K562 (cell line): ENCODE data around the gene SLC1A3. TPM values are rescaled to one million over a fixed set of nuclear protein-coding genes. Genes with fewer than 3 reads are reported as not detected.

Experiments used
- ATAC-seq: fragments of 200-7000 bp; cut with Tn5 transposase; 3 replicates; pipeline ENCODE4 v1.9.1; 2020; ENCODE audit warnings: moderate library complexity
- BruUV-seq: library from RNA; stranded (reverse); fragments of 400-500 nt; replicated peaks from 2 replicates; lab custom pipeline; 2021; lab: Mats Ljungman, UMichigan
- CTCF ChIA-PET: fragments of 300-600 bp; formaldehyde crosslinking; extraction: SDS; loops from one replicate; lab custom pipeline; 2021; ENCODE audit warnings: low intra/inter-chr PET ratio; lab: Yijun Ruan, JAX
- POLR2A ChIA-PET: fragments of 300-600, 350-650 bp; sonication (Branson Sonifier 250); formaldehyde crosslinking; extraction: SDS; loops from one replicate; lab custom pipeline; 2021; ENCODE audit warnings: antibody characterized with exemption, inconsistent platforms; lab: Yijun Ruan, JAX
- DNase-seq, 4 experiments: peaks; one replicate each; pipeline versions ENCODE4 v3.0.0 to v3.0.0-alpha.2; 2011 to 2018; ENCODE audit warnings: low spot score in 3 of 4, mixed read lengths in 3 of 4; ENCODE audit errors: extremely low read depth in 1 of 4
- FAIRE-seq: peaks from 2 replicates; lab custom pipeline; 2011; peaks lifted over from hg19 to GRCh38; lab: Jason Lieb, UNC
- H2AFZ ChIP-seq: 2 replicates; pipeline ENCODE4 v1.6.0; 2011; ENCODE audit warnings: low read depth, low read length, control low read depth, inconsistent platforms
- H3K27ac ChIP-seq: fragments of 200-600 bp; 3 replicates; pipeline ENCODE4 v1.8.0; 2011; ENCODE audit warnings: low read depth, mild to moderate bottlenecking, control low read depth, inconsistent platforms, low read length, moderate library complexity, mixed read lengths; ENCODE audit errors: extremely low read depth
- H3K27me3 ChIP-seq, 2 experiments: fragments of 300-600 bp in 1 of 2; 2 replicates in 1 of 2; 3 replicates in 1 of 2; pipeline versions ENCODE4 v1.6.0 to v1.8.0; 2011; ENCODE audit warnings: inconsistent platforms in 2 of 2, low read length in 2 of 2, mild to moderate bottlenecking in 1 of 2, mixed read lengths in 1 of 2, moderate library complexity in 1 of 2; ENCODE audit not compliant: control insufficient read depth in 2 of 2, insufficient read depth in 2 of 2
- H3K36me3 ChIP-seq: fragments of 300-600 bp; 3 replicates; pipeline ENCODE4 v1.8.0; 2011; ENCODE audit warnings: mild to moderate bottlenecking, low read length, inconsistent platforms; ENCODE audit not compliant: control insufficient read depth, insufficient read depth
- H3K4me1 ChIP-seq, 2 experiments: fragments of 200-600 bp in 1 of 2; replicated peaks in 1 of 2; 2 replicates in 1 of 2; 3 replicates in 1 of 2; pipeline versions ENCODE4 v1.5.1 to v1.8.0; 2011; ENCODE audit warnings: inconsistent platforms in 2 of 2, low read length in 2 of 2, mild to moderate bottlenecking in 1 of 2, mixed read lengths in 1 of 2, moderate library complexity in 1 of 2; ENCODE audit not compliant: control insufficient read depth in 2 of 2, insufficient read depth in 2 of 2
- H3K4me2 ChIP-seq: 2 replicates; pipeline ENCODE4 v1.6.1; 2011; ENCODE audit warnings: low read length, control low read depth, inconsistent platforms, mixed read lengths; ENCODE audit not compliant: insufficient read depth
- H3K4me3 ChIP-seq: fragments of 200-600 bp; sonication (generic), shearing (Covaris generic); 2 replicates; pipeline ENCODE4 v1.5.1; 2016; ENCODE audit warnings: control low read depth, inconsistent platforms
- H3K79me2 ChIP-seq: fragments of 200-600 bp; 3 replicates; pipeline ENCODE4 v1.8.0; 2011; ENCODE audit warnings: low read length, inconsistent platforms; ENCODE audit not compliant: control insufficient read depth, insufficient read depth
- H3K9ac ChIP-seq, 2 experiments: 2 replicates each; pipeline versions ENCODE4 v1.6.0 to v1.6.1; 2011; ENCODE audit warnings: low read depth in 2 of 2, low read length in 2 of 2, control low read depth in 1 of 2, inconsistent platforms in 1 of 2, mild to moderate bottlenecking in 1 of 2, mixed read lengths in 1 of 2; ENCODE audit not compliant: insufficient read depth in 1 of 2
- H3K9me1 ChIP-seq: one replicate; pipeline ENCODE4 v1.6.0; 2011; ENCODE audit warnings: inconsistent platforms, mild to moderate bottlenecking, low read length, moderate library complexity; ENCODE audit not compliant: control insufficient read depth, insufficient read depth
- H3K9me3 ChIP-seq: replicated peaks from 2 replicates; pipeline ENCODE4 v1.5.1; 2011; ENCODE audit warnings: low read depth, low read length, inconsistent platforms; ENCODE audit not compliant: control insufficient read depth, insufficient read depth
- H4K20me1 ChIP-seq: replicated peaks from 2 replicates; pipeline ENCODE4 v1.6.1; 2011; ENCODE audit warnings: low read length, inconsistent platforms, mixed read lengths; ENCODE audit not compliant: control insufficient read depth, insufficient read depth
- CEBPG ChIP-seq, 3 experiments: fragments of 200-800 bp in 1 of 3; sonication (Bioruptor generic) in 1 of 3; sonication (generic) in 1 of 3; formaldehyde crosslinking in 1 of 3; IDR thresholded peaks in 2 of 3; conservative IDR thresholded peaks in 1 of 3; 2 replicates each; pipeline versions ENCODE4 v1.6.1 to v1.8.0; 2016 to 2022; ENCODE audit warnings: missing compliant biosample characterization in 2 of 3, missing genetic modification characterization in 2 of 3, mild to moderate bottlenecking in 1 of 3, missing genetic modification reagents in 1 of 3
- CREM ChIP-seq: IDR thresholded peaks from 2 replicates; pipeline ENCODE4 v1.6.1; 2014; ENCODE audit warnings: antibody characterized with exemption, low read depth
- CXXC5 ChIP-seq: fragments of 250-450 bp; sonication (Bioruptor Pico); IDR thresholded peaks from 2 replicates; pipeline ENCODE4 v1.8.0; 2022; ENCODE audit warnings: inconsistent platforms, mild to moderate bottlenecking, moderate library complexity
- FOXK1 ChIP-seq: sonication (generic); formaldehyde crosslinking; IDR thresholded peaks from 2 replicates; pipeline ENCODE4 v1.8.0; 2022; ENCODE audit warnings: missing genetic modification reagents, mild to moderate bottlenecking, borderline replicate concordance
- HDAC8 ChIP-seq: fragments of 450-650 bp; IDR thresholded peaks from 2 replicates; pipeline ENCODE4 v1.6.1; 2016; ENCODE audit warnings: mild to moderate bottlenecking, missing genetic modification characterization, moderate library complexity, missing compliant biosample characterization
- JUNB ChIP-seq: fragments of 450-650 bp; formaldehyde crosslinking; conservative IDR thresholded peaks from 2 replicates; pipeline ENCODE4 v1.4.0; 2020; ENCODE audit warnings: mild to moderate bottlenecking
- NR2C1 ChIP-seq, 2 experiments: fragments of 450-650 bp; IDR thresholded peaks; 2 replicates each; pipeline ENCODE4 v1.6.1; 2017; ENCODE audit warnings: mild to moderate bottlenecking in 2 of 2, antibody characterized with exemption in 1 of 2, inconsistent platforms in 1 of 2, missing compliant biosample characterization in 1 of 2, missing genetic modification characterization in 1 of 2
- POLR2H ChIP-seq: IDR thresholded peaks from 2 replicates; pipeline ENCODE4 v1.6.1; 2016; ENCODE audit warnings: missing genetic modification characterization, low read depth, mild to moderate bottlenecking, control low read depth, missing compliant biosample characterization, moderate library complexity
- RFX5 ChIP-seq: IDR thresholded peaks from 2 replicates; pipeline ENCODE4 v1.6.1; 2011; ENCODE audit warnings: low read depth, mild to moderate bottlenecking, improper control_type of control experiment, low read length
- SNAPC5 ChIP-seq: fragments of 250-450 bp; sonication (Bioruptor Pico); IDR thresholded peaks from 2 replicates; pipeline ENCODE4 v1.8.0; 2021; ENCODE audit warnings: moderate library complexity, mild to moderate bottlenecking, inconsistent platforms
- TCF3 ChIP-seq: sonication (generic); formaldehyde crosslinking; IDR thresholded peaks from 2 replicates; pipeline ENCODE4 v1.4.0; 2020; ENCODE audit warnings: mild to moderate bottlenecking, missing genetic modification reagents
- TCFL5 ChIP-seq: fragments of 250-450 bp; sonication (Bioruptor Pico); conservative IDR thresholded peaks from 2 replicates; pipeline ENCODE4 v1.6.1; 2021; ENCODE audit warnings: mild to moderate bottlenecking, moderate library complexity, matching md5 sums
- THAP7 ChIP-seq: fragments of 250-450 bp; sonication (Bioruptor Pico); IDR thresholded peaks from 2 replicates; pipeline ENCODE4 v1.5.0; 2021
- ZBTB43 ChIP-seq: sonication (generic); formaldehyde crosslinking; IDR thresholded peaks from 2 replicates; pipeline ENCODE4 v1.8.0; 2023; ENCODE audit warnings: mild to moderate bottlenecking, missing genetic modification reagents
- ZBTB8A ChIP-seq: fragments of 450-650 bp; IDR thresholded peaks from 2 replicates; pipeline ENCODE4 v1.6.1; 2018; ENCODE audit warnings: mild to moderate bottlenecking, moderate library complexity; ENCODE audit not compliant: partially characterized antibody
- ZNF583 ChIP-seq: fragments of 250-450 bp; sonication (Bioruptor Pico); IDR thresholded peaks from 2 replicates; pipeline ENCODE4 v1.4.0; 2020
- ZNF77 ChIP-seq: fragments of 250-450 bp; sonication (Bioruptor Pico); IDR thresholded peaks from 2 replicates; pipeline ENCODE4 v1.5.0; 2020
- WGBS: fragments of 100-300 bp; shearing (Covaris generic); methylation state at CpG from one replicate; pipeline ENCODE4 v1.1.6; 2016; ENCODE audit warnings: low coverage, mixed read lengths; ENCODE audit not compliant: insufficient coverage; ENCODE audit errors: missing lambda C conversion rate; 5-methylcytosine and 5-hydroxymethylcytosine counted together
- in situ Hi-C: fragments of 300-500 bp; cut with MboI; formaldehyde crosslinking; loops from 4 replicates; pipeline ENCODE4 v1.15.0; 2018; ENCODE audit warnings: inconsistent platforms, mixed read lengths
- intact Hi-C: fragments of 100-400 bp; cut with micrococcal nuclease; formaldehyde crosslinking; loops from 2 replicates; pipeline ENCODE4 v1.14.2; 2022
- polyA plus RNA-seq, 8 experiments: library from polyadenylated mRNA; depleted of rRNA in 4 of 8; stranded (reverse) in 5 of 8; unstranded in 3 of 8; fragments of >200 nt; fragmentation: Nextera tagmentation in 2 of 8; fragmentation: Illumina TruSeq in 1 of 8; extraction: Ambion mirVana in 2 of 8; extraction: Trizol in 1 of 8; gene quantifications; 2 replicates each; pipeline versions ENCODE4 v1.2.1 to v1.2.3, GENCODE V29; 2011 to 2014; ENCODE audit warnings: inconsistent platforms in 1 of 8, missing spikeins in 1 of 8
- total RNA-seq, 7 experiments: library from RNA; depleted of rRNA in 6 of 7; stranded (reverse); fragments of >200 nt in 6 of 7; fragmentation: Illumina TruSeq in 2 of 7; extraction: Trizol in 2 of 7; gene quantifications; 2 replicates each; pipeline versions ENCODE4 v1.2.1 to v1.2.3, GENCODE V29; 2011 to 2021; ENCODE audit warnings: low replicate concordance in 1 of 7

SLC1A3 gene
- total and polyA plus RNA-seq, 9 of the 15 experiments (the other 6 are each of a cell fraction or from before 2014, with no cell fraction given): 0.13 TPM; not detected in 8

- Histone ChIP-seq H4K20me1 (no peaks in the 10 kb centered on the region; the same call in 1 of the 2 replicates), H3K4me1 (peaks cover 0 to 13% of the 10 kb centered on the region in 2 experiments; a peak in 2 of 5 replicates), H3K79me2 (no peaks in the 10 kb centered on the region), H3K4me2 (no peak overlapping the region), H3K36me3 (no peaks in the 10 kb centered on the region), H3K9me3 (no peaks in the 10 kb centered on the region), H3K27ac (no peak overlapping the region), H3K9me1 (no peaks in the 10 kb centered on the region), H2AFZ (no peak overlapping the region), H3K4me3 (no peak overlapping the region), H3K27me3 (peaks cover 2 to 21% of the 10 kb centered on the region in 2 experiments; a peak in 2 of 5 replicates)
- CTCF ChIA-PET: interaction anchor here (0.8 to 1.8 kb wide), 2 partner anchors 516 to 730 kb away, joined by 3 to 8 read pairs; no protein-coding TSS in a partner anchor
- no TSS peak for BruUV-seq
- DNase-seq (no peak), ATAC-seq (no peak), FAIRE-seq (no peak)
- 2% methylated on average over 5 of the region's 5 CpGs for WGBS
- in situ Hi-C loops (loop anchor here (5.0 to 10.0 kb wide), 3 partner anchors 277 to 610 kb away; no protein-coding TSS in a partner anchor), intact Hi-C loops (loop anchor here (5.0 to 10.0 kb wide), 5 partner anchors 87 to 732 kb away; partner anchors contain the start of genes NADK2 and SLC1A3)
- TF ChIP-seq JUNB: no peak
- no peak for TF ChIP-seq CXXC5 (CRISPR knock-in tag)
- no peak for TF ChIP-seq THAP7
- TF ChIP-seq ZNF77: no peak
- no peak for TF ChIP-seq FOXK1 (CRISPR knock-in tag)
- TF ChIP-seq CEBPG (CRISPR knock-in tag; IDR thresholded peaks at IDR 0.05): no peak
- TF ChIP-seq CEBPG (tag; conservative IDR thresholded peaks at IDR 0.05 in 1 of 2, IDR thresholded peaks at IDR 0.05 in 1 of 2): no peak
- TF ChIP-seq ZBTB8A: no peak
- TF ChIP-seq ZBTB43: no peak
- no peak for TF ChIP-seq RFX5
- TF ChIP-seq POLR2H (tag): no peak
- TF ChIP-seq TCF3 (CRISPR knock-in tag): no peak
- TF ChIP-seq TCFL5: no peak
- no peak for TF ChIP-seq ZNF583 (CRISPR knock-in tag)
- TF ChIP-seq HDAC8 (tag): no peak
- no peak for TF ChIP-seq NR2C1 (IDR thresholded peaks at IDR 0.05)
- no peak for TF ChIP-seq NR2C1 (tag; IDR thresholded peaks at IDR 0.05)
- no peak for TF ChIP-seq SNAPC5 (CRISPR knock-in tag)
- no peak for TF ChIP-seq CREM
- TF ChIP-seq, all 486 proteins: peak for 0
- H3K9ac ChIP-seq: no peak overlapping the region
- POLR2A ChIA-PET: interaction anchor here (0.6 kb wide), 1 partner anchor 365 kb away, joined by 3 read pairs; no protein-coding TSS in a partner anchor
Observed at GRCh38 chr5:36694351-36694750, 87.9 kb downstream of the SLC1A3 start.
